Activated T-cell treated with anti-CD3 and anti-CD28 coated beads, Interleukin-2, amount 50 U/mL, for 24 hours (primary cell): Measurements from ENCODE around the gene DNAJC22.
"Not testable (repeated sequence)": the region's sequence is repeated elsewhere in the genome, so short reads cannot be mapped to it uniquely, and the experiment has no call there.

Experiments
- DNase-seq: peaks from one replicate; pipeline ENCODE4 v3.0.0-alpha.2; 2020
- H3K27ac Mint-ChIP-seq: 2 replicates; pipeline ENCODE4 v1.8.0; 2020; ENCODE audit warnings: mild to moderate bottlenecking, mixed read lengths
- H3K27me3 Mint-ChIP-seq: 2 replicates; pipeline ENCODE4 v1.8.0; 2020; ENCODE audit warnings: mixed read lengths
- H3K36me3 Mint-ChIP-seq: 2 replicates; pipeline ENCODE4 v1.8.0; 2020; ENCODE audit warnings: low read depth, mixed read lengths
- H3K4me1 Mint-ChIP-seq: 2 replicates; pipeline ENCODE4 v1.8.0; 2020; ENCODE audit warnings: low read depth, mixed read lengths
- H3K4me3 Mint-ChIP-seq: 2 replicates; pipeline ENCODE4 v1.8.0; 2020; ENCODE audit warnings: mild to moderate bottlenecking, moderate library complexity, mixed read lengths
- H3K9me3 Mint-ChIP-seq: 2 replicates; pipeline ENCODE4 v1.8.0; 2020; ENCODE audit warnings: mixed read lengths

Gene DNAJC22

GRCh38 chr12:49366652-49367380 lies 20.1 kb downstream of the DNAJC22 start:
- H3K4me1 Mint-ChIP-seq: peaks cover 42% of the 10 kb centered on the region
- peak; percentile 92 for DNase-seq
- H3K9me3 Mint-ChIP-seq: no peaks in the 10 kb centered on the region
- H3K36me3 Mint-ChIP-seq: peaks cover 7% of the 10 kb centered on the region
- H3K27ac Mint-ChIP-seq: peak overlapping the region; percentile 98
- H3K4me3 Mint-ChIP-seq: peak overlapping the region; percentile 94
- H3K27me3 Mint-ChIP-seq: no peaks in the 10 kb centered on the region

GRCh38 chr12:49367381-49368239 lies 20.9 kb downstream of the DNAJC22 start, which contains the start of gene SPATS2:
TSS of gene SPATS2 (plus strand) at chr12:49367462. CDS start at chr12:49461013, 93,551 bp downstream.
- Mint-ChIP-seq H3K4me3 (peak within 1 kb of the TSS; percentile 94), H3K27ac (peak within 1 kb of the TSS; percentile 98), H3K36me3 (peaks cover 7% of the 10 kb centered on the region), H3K27me3 (no peaks in the 10 kb centered on the region), H3K4me1 (peaks cover 42% of the 10 kb centered on the region), H3K9me3 (no peaks in the 10 kb centered on the region)
- DNase-seq: no peak

GRCh38 chr12:49368240-49368600 lies 21.5 kb downstream of the DNAJC22 start:
- peaks cover 7% of the 10 kb centered on the region for H3K36me3 Mint-ChIP-seq

GRCh38 chr12:49369411-49370145 lies 22.9 kb downstream of the DNAJC22 start:
- Mint-ChIP-seq H3K9me3 (no peaks in the 10 kb centered on the region), H3K27ac (peak overlapping the region; percentile 30), H3K4me1 (peaks cover 43% of the 10 kb centered on the region), H3K27me3 (no peaks in the 10 kb centered on the region), H3K4me3 (no peak overlapping the region), H3K36me3 (peaks cover 7% of the 10 kb centered on the region)
- DNase-seq: no peak

More at GRCh38 chr12:49368240-49368600, 21.5 kb downstream of the DNAJC22 start:
- peaks cover 42% of the 10 kb centered on the region for H3K4me1 Mint-ChIP-seq
- H3K9me3 Mint-ChIP-seq: no peaks in the 10 kb centered on the region
- no peak for DNase-seq
- H3K27me3 Mint-ChIP-seq: no peaks in the 10 kb centered on the region
- no peak overlapping the region for H3K27ac Mint-ChIP-seq
- H3K4me3 Mint-ChIP-seq: peak overlapping the region; percentile 94

- H3K9me3 Mint-ChIP-seq: no peaks in the 10 kb centered on the region
- H3K4me3 Mint-ChIP-seq: no peak overlapping the region
- H3K4me1 Mint-ChIP-seq: peaks cover 44% of the 10 kb centered on the region
- H3K36me3 Mint-ChIP-seq: peaks cover 7% of the 10 kb centered on the region
- DNase-seq: no peak
- no peaks in the 10 kb centered on the region for H3K27me3 Mint-ChIP-seq
- no peak overlapping the region for H3K27ac Mint-ChIP-seq
Observed at GRCh38 chr12:49370539-49370938, 23.9 kb downstream of the DNAJC22 start.

GRCh38 chr12:49375406-49375805 lies 28.7 kb downstream of the DNAJC22 start:
- Mint-ChIP-seq H3K4me3 (no peak overlapping the region), H3K36me3 (no peaks in the 10 kb centered on the region), H3K27ac (no peak overlapping the region), H3K27me3 (no peaks in the 10 kb centered on the region), H3K4me1 (peaks cover 9% of the 10 kb centered on the region), H3K9me3 (no peaks in the 10 kb centered on the region)
- DNase-seq: no peak

GRCh38 chr12:49377386-49377785 lies 30.7 kb downstream of the DNAJC22 start:
- Mint-ChIP-seq H3K4me3 (no peak overlapping the region), H3K9me3 (no peaks in the 10 kb centered on the region), H3K27me3 (no peaks in the 10 kb centered on the region), H3K4me1 (peaks cover 6% of the 10 kb centered on the region), H3K36me3 (no peaks in the 10 kb centered on the region), H3K27ac (no peak overlapping the region)
- no peak for DNase-seq

- H3K27ac Mint-ChIP-seq, H3K36me3 Mint-ChIP-seq, DNase-seq, H3K27me3 Mint-ChIP-seq, H3K9me3 Mint-ChIP-seq, H3K4me3 Mint-ChIP-seq, H3K4me1 Mint-ChIP-seq: not testable (repeated sequence)
Observed at GRCh38 chr12:49380184-49380583, 33.5 kb downstream of the DNAJC22 start.

GRCh38 chr12:49388682-49389386 lies 42.1 kb downstream of the DNAJC22 start:
- DNase-seq: peak; percentile 77
- Mint-ChIP-seq H3K4me3 (peak overlapping the region; percentile 20), H3K9me3 (no peaks in the 10 kb centered on the region)

GRCh38 chr12:49389387-49389703 lies 42.7 kb downstream of the DNAJC22 start:
- H3K4me1 Mint-ChIP-seq: peaks cover 7% of the 10 kb centered on the region
- H3K27ac Mint-ChIP-seq: no peak overlapping the region
- no peaks in the 10 kb centered on the region for H3K27me3 Mint-ChIP-seq
- no peaks in the 10 kb centered on the region for H3K9me3 Mint-ChIP-seq
- DNase-seq: no peak
- H3K36me3 Mint-ChIP-seq: no peaks in the 10 kb centered on the region
- peak overlapping the region; percentile 16 for H3K4me3 Mint-ChIP-seq

More at GRCh38 chr12:49388682-49389386, 42.1 kb downstream of the DNAJC22 start:
- H3K36me3 Mint-ChIP-seq: no peaks in the 10 kb centered on the region
- H3K27ac Mint-ChIP-seq: no peak overlapping the region
- H3K27me3 Mint-ChIP-seq: no peaks in the 10 kb centered on the region
- peaks cover 7% of the 10 kb centered on the region for H3K4me1 Mint-ChIP-seq

- Mint-ChIP-seq H3K36me3 (no peaks in the 10 kb centered on the region), H3K4me1 (no peaks in the 10 kb centered on the region), H3K4me3 (no peak overlapping the region), H3K27ac (no peak overlapping the region), H3K9me3 (no peaks in the 10 kb centered on the region), H3K27me3 (no peaks in the 10 kb centered on the region)
- DNase-seq: no peak
Observed at GRCh38 chr12:49397000-49397399, 50.3 kb downstream of the DNAJC22 start.

GRCh38 chr12:49400304-49400703 lies 53.6 kb downstream of the DNAJC22 start:
- H3K36me3 Mint-ChIP-seq: no peaks in the 10 kb centered on the region
- peaks cover 10% of the 10 kb centered on the region for H3K4me1 Mint-ChIP-seq
- no peak for DNase-seq
- H3K27ac Mint-ChIP-seq: no peak overlapping the region
- H3K27me3 Mint-ChIP-seq: no peaks in the 10 kb centered on the region
- no peaks in the 10 kb centered on the region for H3K9me3 Mint-ChIP-seq
- H3K4me3 Mint-ChIP-seq: no peak overlapping the region
